LNCAP (cell line): ENCODE results near the gene COA1.

ENCODE experiments used
- CTCF ChIP-seq: fragments of 450-650 bp; IDR thresholded peaks from 2 replicates; pipeline ENCODE4 v1.5.1; 2017; ENCODE audit warnings: mild to moderate bottlenecking

The COA1 gene

GRCh38 chr7:43735802-43736603, 6.7 kb upstream of the COA1 start:
- TF ChIP-seq CTCF, result no peak

- no peak for TF ChIP-seq CTCF
Observed at GRCh38 chr7:43735403-43735801, 6.1 kb upstream of the COA1 start.

GRCh38 chr7:43729924-43730248, 563 bp upstream of the COA1 start:
- no peak for TF ChIP-seq CTCF

- no peak for TF ChIP-seq CTCF
Observed at GRCh38 chr7:43727494-43727893, 1.8 kb downstream of the COA1 start.

- TF ChIP-seq CTCF, result no peak
Observed at GRCh38 chr7:43727003-43727402, 2.3 kb downstream of the COA1 start.

- TF ChIP-seq CTCF, result no peak
Observed at GRCh38 chr7:43726466-43726865, 2.9 kb downstream of the COA1 start.

GRCh38 chr7:43725251-43725650, 4.1 kb downstream of the COA1 start:
- no peak for TF ChIP-seq CTCF

GRCh38 chr7:43723007-43723341, 6.3 kb downstream of the COA1 start:
- no peak for TF ChIP-seq CTCF
